NCI-H2196 treated with DMSO at 0.1 percent for 48 hours (cell line): ENCODE measurements around the gene XIST.
"Not testable (repeated sequence)": the region's sequence is repeated elsewhere in the genome, so short reads cannot be mapped to it uniquely, and the experiment has no call there.

Experiments used
- DNase-seq: peaks from one replicate; lab custom pipeline; 2025; ENCODE audit not compliant: unreplicated experiment; lab: John Stamatoyannopoulos, UW

XIST gene

GRCh38 chrX:73817393-73818199 is 34.9 kb downstream of the XIST start:
- no peak for DNase-seq

DNA sequence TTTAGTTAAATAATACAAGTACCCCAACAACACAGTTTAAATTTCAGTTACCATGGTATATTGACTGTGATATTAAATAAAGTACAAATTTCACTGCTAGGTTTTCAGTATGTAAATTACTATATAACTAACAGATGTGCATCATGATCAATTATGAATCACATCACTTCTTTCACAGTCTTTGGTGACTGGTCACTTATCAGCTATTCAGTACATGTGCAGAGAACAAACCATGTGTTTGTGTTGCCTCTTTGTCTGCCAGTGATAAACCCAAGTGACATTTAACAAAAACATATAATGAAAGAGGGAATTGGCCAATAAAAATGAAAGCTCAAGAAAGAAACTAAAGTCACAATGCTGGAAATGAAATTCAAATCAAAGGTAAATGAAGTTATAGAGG is 40.3 kb downstream of the XIST start:
- DNase-seq: no peak

GRCh38 chrX:73804109-73804508 is 48.4 kb downstream of the XIST start:
- DNase-seq: not testable (repeated sequence)

DNA sequence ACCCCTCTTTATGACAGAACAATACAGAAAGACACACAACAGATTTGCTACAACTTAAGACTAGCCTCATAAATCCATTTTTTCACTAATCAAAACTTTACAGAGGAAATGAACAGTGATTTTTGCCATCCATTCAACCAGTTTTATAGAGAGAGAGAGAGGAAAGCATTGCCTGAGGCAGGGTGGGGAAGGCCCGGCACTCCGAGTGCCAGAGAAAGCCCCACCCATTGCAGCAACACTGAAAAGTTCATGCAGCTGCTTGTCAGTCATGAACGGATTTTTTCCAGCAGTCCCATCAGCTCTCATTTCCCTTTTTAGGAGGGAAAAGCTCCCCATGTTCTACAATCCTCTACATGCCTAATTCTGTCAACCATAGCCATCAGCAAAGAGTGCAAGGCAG is 52.6 kb downstream of the XIST start:
- no peak for DNase-seq

- not testable (repeated sequence) for DNase-seq
Measured at GRCh38 chrX:73792511-73792910, 60.0 kb downstream of the XIST start.

- DNase-seq: no peak
Measured at GRCh38 chrX:73785493-73785892, 67.0 kb downstream of the XIST start.
